Karpas-422 (cell line): Measurements from ENCODE around the gene MED23. TPM values are rescaled to one million over a fixed set of nuclear protein-coding genes. Genes with fewer than 3 reads are reported as not detected.

Experiments used
- DNase-seq: peaks from one replicate; pipeline ENCODE4 v3.0.0-alpha.2; 2015
- H2AFZ ChIP-seq: fragments of 200-600 bp; sonication (generic); 2 replicates; pipeline ENCODE4 v1.6.1; 2014; ENCODE audit warnings: antibody characterized with exemption, low read length, mixed read lengths
- H3K27ac ChIP-seq: fragments of 200-600 bp; sonication (generic); 2 replicates; pipeline ENCODE4 v1.5.1; 2014; ENCODE audit warnings: mild to moderate bottlenecking, low read length, moderate library complexity
- H3K27me3 ChIP-seq: fragments of 200-600 bp; sonication (generic); 2 replicates; pipeline ENCODE4 v1.6.1; 2014; ENCODE audit warnings: low read length, mixed read lengths
- H3K36me3 ChIP-seq: fragments of 200-600 bp; sonication (generic); 2 replicates; pipeline ENCODE4 v1.6.1; 2014; ENCODE audit warnings: low read length, mixed read lengths; ENCODE audit not compliant: insufficient read depth
- H3K4me1 ChIP-seq: fragments of 200-600 bp; sonication (generic); 2 replicates; pipeline ENCODE4 v1.6.1; 2014; ENCODE audit warnings: mild to moderate bottlenecking, low read length, mixed read lengths
- H3K4me2 ChIP-seq: fragments of 200-600 bp; sonication (generic); 2 replicates; pipeline ENCODE4 v1.6.1; 2014; ENCODE audit warnings: low read length, low read depth, mild to moderate bottlenecking; ENCODE audit not compliant: poor library complexity, severe bottlenecking
- H3K4me3 ChIP-seq: fragments of 200-600 bp; sonication (generic); 2 replicates; pipeline ENCODE4 v1.5.1; 2014; ENCODE audit warnings: mild to moderate bottlenecking, antibody characterized with exemption, low read length, mixed read lengths
- H3K79me2 ChIP-seq: fragments of 200-600 bp; sonication (generic); 2 replicates; pipeline ENCODE4 v1.6.1; 2014; ENCODE audit warnings: mild to moderate bottlenecking, low read length, mixed read lengths
- H3K9ac ChIP-seq: fragments of 200-600 bp; sonication (generic); 2 replicates; pipeline ENCODE4 v1.6.0; 2014; ENCODE audit warnings: low read length
- H3K9me2 ChIP-seq: fragments of 200-600 bp; sonication (generic), shearing (Covaris generic); replicated peaks from 2 replicates; pipeline ENCODE4 v1.6.0; 2014; ENCODE audit warnings: mild to moderate bottlenecking, low read length, moderate library complexity; ENCODE audit not compliant: insufficient read depth
- H3K9me3 ChIP-seq: fragments of 300-700, 200-600 bp; sonication (generic); 2 replicates; pipeline ENCODE4 v1.6.1; 2014; ENCODE audit warnings: low read length, mixed read lengths
- H4K20me1 ChIP-seq: fragments of 200-600 bp; sonication (generic); 2 replicates; pipeline ENCODE4 v1.6.1; 2014; ENCODE audit warnings: mild to moderate bottlenecking, antibody characterized with exemption, low read length, low read depth; ENCODE audit not compliant: insufficient read depth
- total RNA-seq: library from RNA; depleted of rRNA; stranded (reverse); fragments of >200 nt; shearing (Covaris generic); gene quantifications from 2 replicates; pipeline ENCODE4 v1.2.3, GENCODE V29; 2014; ENCODE audit warnings: low replicate concordance; rRNA removed

Gene MED23
- 21.6 and 67.0 TPM in 2 replicates for total RNA-seq

- peaks cover 18% of the 10 kb centered on the region for H3K4me1 ChIP-seq
- H2AFZ ChIP-seq, result peak within 1 kb of the TSS; percentile 94
- H3K27ac ChIP-seq, result no peak within 1 kb of the TSS
- peak within 1 kb of the TSS; percentile 83 for H3K4me2 ChIP-seq
- H3K9me3 ChIP-seq, result no peaks in the 10 kb centered on the region
- peak within 1 kb of the TSS; percentile 80 for H3K4me3 ChIP-seq
- no peaks in the 10 kb centered on the region for H4K20me1 ChIP-seq
- H3K36me3 ChIP-seq, result peaks cover 21% of the 10 kb centered on the region; the same call in 1 of the 2 replicates
- H3K79me2 ChIP-seq, result peaks cover 29% of the 10 kb centered on the region
- H3K27me3 ChIP-seq, result no peaks in the 10 kb centered on the region
- H3K9me2 ChIP-seq, result no peaks in the 10 kb centered on the region
- H3K9ac ChIP-seq, result peak within 1 kb of the TSS; percentile 75
- peak; percentile 97 for DNase-seq
Observed at GRCh38 chr6:131627724-131628682, at the start of gene MED23. Gene MED23 (minus strand): TSS chr6:131628242. CDS start chr6:131628049, 193 bp downstream.

GRCh38 chr6:131673184-131673583, 45.1 kb upstream of the MED23 start:
- no peak for DNase-seq
- Histone ChIP-seq H3K9ac (no peak overlapping the region), H4K20me1 (no peaks in the 10 kb centered on the region), H3K9me2 (no peaks in the 10 kb centered on the region), H3K79me2 (no peaks in the 10 kb centered on the region), H3K4me2 (no peak overlapping the region), H3K27ac (no peak overlapping the region), H3K4me3 (no peak overlapping the region), H3K4me1 (no peaks in the 10 kb centered on the region), H3K9me3 (no peaks in the 10 kb centered on the region), H2AFZ (no peak overlapping the region), H3K27me3 (no peaks in the 10 kb centered on the region), H3K36me3 (no peaks in the 10 kb centered on the region)

- Histone ChIP-seq H3K4me1 (no peaks in the 10 kb centered on the region), H4K20me1 (no peaks in the 10 kb centered on the region), H3K27me3 (no peaks in the 10 kb centered on the region), H3K9me3 (no peaks in the 10 kb centered on the region), H3K27ac (no peak overlapping the region), H3K36me3 (no peaks in the 10 kb centered on the region), H3K4me2 (no peak overlapping the region), H3K9me2 (no peaks in the 10 kb centered on the region), H3K9ac (no peak overlapping the region), H3K79me2 (no peaks in the 10 kb centered on the region), H3K4me3 (no peak overlapping the region), H2AFZ (no peak overlapping the region)
- DNase-seq, result no peak
Observed at GRCh38 chr6:131669891-131670290, 41.8 kb upstream of the MED23 start.

- Histone ChIP-seq H3K9me3 (no peaks in the 10 kb centered on the region), H4K20me1 (no peaks in the 10 kb centered on the region), H3K27ac (no peak overlapping the region), H3K4me1 (no peaks in the 10 kb centered on the region), H3K9ac (no peak overlapping the region), H3K36me3 (no peaks in the 10 kb centered on the region), H3K79me2 (no peaks in the 10 kb centered on the region), H3K9me2 (no peaks in the 10 kb centered on the region), H3K27me3 (no peaks in the 10 kb centered on the region), H2AFZ (no peak overlapping the region), H3K4me3 (no peak overlapping the region), H3K4me2 (no peak overlapping the region)
- DNase-seq, result no peak
Observed at GRCh38 chr6:131663578-131664165, 35.6 kb upstream of the MED23 start.

GRCh38 chr6:131660195-131660594, 32.2 kb upstream of the MED23 start:
- Histone ChIP-seq H3K4me2 (no peak overlapping the region), H3K79me2 (no peaks in the 10 kb centered on the region), H3K9ac (no peak overlapping the region), H3K36me3 (no peaks in the 10 kb centered on the region), H3K4me3 (no peak overlapping the region), H3K9me3 (no peaks in the 10 kb centered on the region), H3K9me2 (no peaks in the 10 kb centered on the region), H3K27ac (no peak overlapping the region), H3K27me3 (no peaks in the 10 kb centered on the region), H3K4me1 (no peaks in the 10 kb centered on the region), H4K20me1 (no peaks in the 10 kb centered on the region), H2AFZ (no peak overlapping the region)
- no peak for DNase-seq

GRCh38 chr6:131658287-131658686, 30.2 kb upstream of the MED23 start:
- Histone ChIP-seq H3K27me3 (no peaks in the 10 kb centered on the region), H3K4me3 (no peak overlapping the region), H3K36me3 (no peaks in the 10 kb centered on the region), H4K20me1 (no peaks in the 10 kb centered on the region), H2AFZ (no peak overlapping the region), H3K27ac (no peak overlapping the region), H3K9ac (no peak overlapping the region), H3K9me2 (no peaks in the 10 kb centered on the region), H3K9me3 (no peaks in the 10 kb centered on the region), H3K79me2 (no peaks in the 10 kb centered on the region), H3K4me2 (no peak overlapping the region), H3K4me1 (no peaks in the 10 kb centered on the region)
- DNase-seq, result no peak

- Histone ChIP-seq H3K27me3 (no peaks in the 10 kb centered on the region), H3K36me3 (no peaks in the 10 kb centered on the region), H3K9me3 (no peaks in the 10 kb centered on the region), H3K79me2 (no peaks in the 10 kb centered on the region), H3K4me2 (no peak overlapping the region), H4K20me1 (no peaks in the 10 kb centered on the region), H3K4me1 (no peaks in the 10 kb centered on the region), H3K4me3 (no peak overlapping the region), H3K9me2 (no peaks in the 10 kb centered on the region), H3K27ac (no peak overlapping the region), H2AFZ (no peak overlapping the region), H3K9ac (no peak overlapping the region)
- DNase-seq, result no peak
Observed at GRCh38 chr6:131657630-131658111, 29.6 kb upstream of the MED23 start.

- Histone ChIP-seq H3K4me3 (no peak overlapping the region), H3K9me2 (no peaks in the 10 kb centered on the region), H3K9ac (no peak overlapping the region), H3K79me2 (no peaks in the 10 kb centered on the region), H3K27ac (no peak overlapping the region), H4K20me1 (no peaks in the 10 kb centered on the region), H3K4me1 (no peaks in the 10 kb centered on the region), H2AFZ (no peak overlapping the region), H3K36me3 (no peaks in the 10 kb centered on the region), H3K4me2 (no peak overlapping the region), H3K27me3 (no peaks in the 10 kb centered on the region), H3K9me3 (no peaks in the 10 kb centered on the region)
- no peak for DNase-seq
Observed at GRCh38 chr6:131657222-131657621, 29.2 kb upstream of the MED23 start.
